ENCODE measurements around the gene NFASC. TPM values are rescaled to one million over a fixed set of nuclear protein-coding genes. Genes with fewer than 3 reads are reported as not detected.

NFASC gene
- total RNA-seq, 1 donor from 2014 or later = 0.05 TPM

DNA sequence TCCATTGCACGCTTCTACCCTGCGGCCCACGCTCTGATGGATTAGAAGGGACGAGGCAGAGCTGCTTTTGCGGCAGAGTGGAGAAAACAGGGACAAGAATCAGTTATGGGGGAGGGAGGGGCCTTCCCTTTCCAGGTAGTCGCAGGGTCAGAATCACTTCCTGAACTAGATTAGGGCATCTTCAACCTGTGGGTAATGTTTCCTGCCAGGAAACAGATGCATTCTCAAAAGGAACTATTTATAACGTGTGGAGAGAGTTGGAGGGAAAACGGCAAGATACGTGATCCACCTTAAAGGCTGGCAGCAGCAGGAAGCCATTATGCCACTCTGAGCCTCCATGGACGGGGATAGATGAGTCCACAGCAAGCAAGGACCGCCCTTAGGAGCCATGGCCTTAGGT lies 112.5 kb downstream of the NFASC start:
- DNase-seq (ENCODE audit: low read depth) = no peak

DNA sequence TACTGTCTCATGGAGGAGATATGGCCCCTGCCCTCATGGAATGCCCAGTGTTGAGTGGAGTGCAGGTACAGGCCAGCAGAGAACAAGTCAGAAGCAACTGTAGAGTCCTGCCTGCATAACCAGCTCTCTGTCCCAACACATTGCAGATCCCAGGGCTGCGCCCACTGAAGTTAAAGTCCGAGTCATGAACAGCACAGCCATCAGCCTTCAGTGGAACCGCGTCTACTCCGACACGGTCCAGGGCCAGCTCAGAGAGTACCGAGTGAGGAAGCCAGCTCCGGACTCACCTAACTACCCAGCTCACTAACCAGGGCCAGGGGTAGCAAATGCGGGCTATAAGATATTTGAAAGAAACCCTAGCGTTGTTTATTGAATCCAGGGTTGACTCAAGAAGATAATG lies 113.2 kb downstream of the NFASC start:
- no peak for DNase-seq (ENCODE audit: low read depth)

DNA sequence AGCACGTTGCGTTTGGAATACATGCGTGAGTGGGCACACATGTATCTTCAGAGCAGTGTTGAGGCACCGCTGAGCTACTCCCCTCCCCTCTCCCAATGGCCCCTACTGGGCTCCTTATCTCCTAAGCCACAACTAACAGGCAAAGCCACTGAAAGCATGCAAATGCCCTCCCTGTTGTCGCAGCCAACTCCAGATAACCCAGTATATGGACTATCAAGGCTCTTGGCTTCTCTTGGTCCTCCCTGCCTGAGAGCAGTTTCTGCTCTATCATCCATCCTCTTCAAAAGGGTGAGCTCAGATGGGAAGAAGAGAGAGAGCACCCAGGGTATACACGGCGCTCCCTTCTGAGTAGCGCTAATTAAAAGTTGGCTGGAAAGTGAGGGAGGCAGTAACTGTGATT lies 113.8 kb downstream of the NFASC start:
- no peak for DNase-seq (ENCODE audit: low read depth)

DNA sequence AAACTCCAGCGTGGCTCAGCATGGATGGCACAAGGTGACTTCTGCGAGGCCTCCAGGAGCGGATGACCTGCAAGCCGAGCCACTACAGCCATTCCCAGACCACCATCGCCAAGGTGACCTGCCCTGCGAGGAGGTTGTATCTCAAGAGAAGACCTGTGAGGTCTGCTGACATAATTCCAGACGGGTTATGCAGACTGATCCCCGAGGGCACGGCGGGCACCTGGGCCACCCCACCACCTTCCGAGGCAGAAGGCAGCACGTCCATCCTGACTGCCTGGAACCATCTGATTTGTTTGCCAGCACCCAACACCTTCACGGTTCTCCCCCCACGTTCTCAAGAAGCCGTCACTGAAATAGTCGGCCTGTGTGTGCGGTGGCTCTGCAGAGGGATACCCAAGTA lies 115.5 kb downstream of the NFASC start:
- DNase-seq (ENCODE audit: low read depth) = no peak

DNA sequence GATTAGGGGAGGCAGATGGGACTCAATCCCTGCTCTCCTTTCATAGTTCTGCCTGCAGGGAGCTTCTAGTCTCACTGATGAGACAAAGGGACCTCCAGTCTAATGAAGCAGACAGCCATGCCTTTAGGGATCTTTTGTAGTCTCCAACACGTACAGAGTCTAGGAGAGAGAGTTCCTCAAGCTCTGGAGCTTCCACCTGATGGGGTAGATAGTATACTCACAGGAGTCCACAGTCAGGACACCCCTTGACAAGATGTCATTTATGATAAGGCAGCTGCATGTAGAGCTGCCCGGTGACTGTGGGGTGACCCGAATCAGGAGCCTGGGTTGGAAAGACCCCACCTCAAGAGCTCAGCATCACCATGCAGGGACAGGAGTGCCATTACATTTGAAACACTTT lies 117.0 kb downstream of the NFASC start:
- no peak for DNase-seq (ENCODE audit: low read depth)

DNA sequence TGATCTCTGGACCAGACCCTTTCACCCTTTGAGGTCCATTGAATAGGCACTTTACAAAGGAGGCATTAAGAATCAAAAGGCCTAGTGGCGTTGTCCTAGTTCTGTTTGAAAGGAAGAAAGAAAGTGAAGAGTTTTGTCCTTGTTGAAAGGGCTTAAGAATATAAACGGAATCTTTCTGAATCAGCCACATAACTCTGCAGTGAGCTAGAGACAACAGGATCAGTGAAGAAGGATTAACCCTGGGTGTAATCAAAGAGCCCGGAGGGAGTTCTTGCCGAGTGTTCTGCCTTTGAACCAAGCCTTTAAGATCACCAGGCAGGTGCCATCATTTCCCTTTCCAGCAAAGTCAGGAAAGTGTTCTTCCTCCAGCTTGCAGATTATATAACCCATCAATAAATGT lies 117.5 kb downstream of the NFASC start:
- DNase-seq (ENCODE audit: low read depth) = no peak

DNA sequence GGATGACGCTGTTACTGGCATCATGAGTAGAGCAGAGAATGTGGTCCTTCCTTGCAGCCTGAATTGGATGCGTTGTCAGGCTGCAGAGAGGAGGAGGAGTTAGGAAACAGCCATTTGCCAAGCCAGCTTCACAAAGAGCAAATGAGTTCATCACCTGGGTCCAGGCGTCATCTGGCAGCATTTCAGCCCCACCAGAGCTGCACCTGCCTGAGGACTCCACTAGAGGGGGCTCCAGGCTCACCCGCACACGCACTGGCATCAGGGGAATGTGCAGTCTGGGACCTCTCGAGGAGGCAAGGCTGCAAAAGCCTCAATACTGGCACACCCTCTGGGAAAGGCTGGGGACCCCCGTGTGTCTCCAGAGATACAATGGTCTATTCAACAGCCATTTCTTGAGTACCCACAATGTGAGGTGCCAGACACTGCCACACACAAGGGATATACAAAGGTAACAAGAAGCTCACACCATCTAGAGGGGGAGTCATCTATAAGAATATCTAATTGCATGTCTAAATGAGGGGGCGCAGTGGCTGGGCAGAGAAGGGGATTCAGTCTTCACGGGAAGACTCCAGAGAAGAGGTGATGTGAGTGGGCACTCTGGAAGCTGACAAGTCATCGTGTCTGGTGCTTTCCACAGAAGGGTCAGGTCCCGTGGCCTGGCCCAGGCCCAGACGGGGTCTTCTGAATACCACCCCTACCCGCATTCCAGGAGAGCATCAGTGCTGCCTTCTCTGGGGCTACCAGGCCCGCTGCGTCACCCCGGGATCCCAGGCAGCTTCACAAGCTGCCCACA lies 118.8 kb downstream of the NFASC start:
- DNase-seq (ENCODE audit: low read depth) = peak; percentile 53

DNA sequence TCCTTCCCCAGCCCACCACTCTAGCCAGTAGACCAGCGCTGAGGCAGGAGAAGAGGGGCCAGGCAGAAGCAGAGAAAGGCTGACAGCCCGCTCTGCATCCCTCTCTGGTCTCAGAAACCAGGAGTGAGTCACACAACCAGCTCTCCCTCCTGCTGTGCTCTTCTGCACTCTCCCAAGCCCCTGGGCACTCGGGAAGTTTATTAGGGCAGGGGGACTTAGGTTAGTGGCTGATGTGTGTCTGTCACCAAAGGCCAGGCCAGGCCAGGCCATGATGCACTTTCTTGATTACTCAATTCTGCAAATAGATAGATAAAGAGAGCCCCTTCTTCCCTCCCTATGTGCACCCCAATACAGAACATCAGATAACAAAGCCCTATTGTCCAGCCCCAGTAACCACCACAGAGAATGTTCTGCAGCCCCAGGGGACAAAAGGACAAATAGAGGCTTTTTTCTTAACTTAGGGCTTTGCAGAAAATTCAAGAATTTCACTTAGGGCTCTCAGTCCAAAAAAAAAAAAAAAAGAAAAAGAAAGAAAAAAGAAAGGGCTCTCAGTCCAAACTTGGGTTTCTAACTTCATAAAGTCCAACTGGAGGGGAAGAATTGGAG lies 119.5 kb downstream of the NFASC start:
- DNase-seq (ENCODE audit: low read depth) = no peak

DNA sequence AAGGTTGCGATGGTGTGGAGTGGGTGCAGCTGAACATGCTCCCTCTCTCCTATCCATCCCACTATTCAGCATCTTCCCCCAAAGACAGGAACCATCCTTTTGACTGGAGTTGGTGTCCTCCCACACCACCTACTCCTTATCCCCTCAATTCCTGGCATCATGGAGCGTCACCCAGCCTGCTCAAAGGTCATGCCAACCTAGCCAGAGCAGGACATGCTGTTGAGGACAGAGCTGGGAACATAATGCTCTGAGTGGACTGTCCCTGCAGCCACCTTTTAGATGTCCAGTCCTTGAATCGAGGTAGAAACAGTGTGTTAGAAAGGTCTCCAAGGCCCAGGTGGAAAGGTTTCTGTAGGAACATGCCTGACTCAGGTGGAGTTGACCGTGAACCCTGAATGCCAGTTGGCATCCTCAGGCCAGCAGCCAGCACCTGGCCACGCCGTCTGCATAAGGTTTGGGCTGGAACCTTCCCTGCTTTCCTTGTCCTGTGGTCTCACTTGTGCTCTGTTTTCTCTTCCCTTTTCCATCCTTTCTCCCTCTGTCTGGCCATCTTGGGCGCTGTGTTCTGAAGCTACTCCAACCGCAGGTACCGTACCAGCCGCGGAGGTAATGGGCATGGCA lies 120.2 kb downstream of the NFASC start:
- no peak for DNase-seq (ENCODE audit: low read depth)

DNA sequence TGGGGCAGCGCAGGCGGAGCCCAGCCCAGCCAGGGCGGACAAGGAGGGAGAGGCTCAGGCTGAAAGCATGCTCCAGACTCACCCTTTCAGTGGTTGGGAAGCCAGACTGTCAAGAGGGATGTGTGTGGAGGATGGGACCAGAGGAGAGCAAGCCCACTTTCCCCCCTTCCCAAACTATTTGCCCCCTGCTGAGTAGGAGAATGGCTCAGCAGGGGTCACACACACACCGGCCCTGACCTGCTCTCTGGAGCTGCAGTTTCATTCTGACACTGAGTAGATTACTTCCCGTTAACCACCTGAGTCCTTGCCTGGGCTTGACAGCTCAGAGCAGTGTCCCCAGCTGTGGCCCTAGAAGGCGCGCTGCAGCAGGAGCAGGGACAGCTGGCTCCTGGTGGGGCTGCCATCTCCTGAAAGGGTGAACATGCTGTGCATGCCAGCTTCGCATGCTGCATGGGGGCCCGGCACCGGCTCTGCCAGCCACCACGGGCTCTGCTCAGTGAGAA lies 120.7 kb downstream of the NFASC start:
- DNase-seq (ENCODE audit: low read depth) = no peak

DNA sequence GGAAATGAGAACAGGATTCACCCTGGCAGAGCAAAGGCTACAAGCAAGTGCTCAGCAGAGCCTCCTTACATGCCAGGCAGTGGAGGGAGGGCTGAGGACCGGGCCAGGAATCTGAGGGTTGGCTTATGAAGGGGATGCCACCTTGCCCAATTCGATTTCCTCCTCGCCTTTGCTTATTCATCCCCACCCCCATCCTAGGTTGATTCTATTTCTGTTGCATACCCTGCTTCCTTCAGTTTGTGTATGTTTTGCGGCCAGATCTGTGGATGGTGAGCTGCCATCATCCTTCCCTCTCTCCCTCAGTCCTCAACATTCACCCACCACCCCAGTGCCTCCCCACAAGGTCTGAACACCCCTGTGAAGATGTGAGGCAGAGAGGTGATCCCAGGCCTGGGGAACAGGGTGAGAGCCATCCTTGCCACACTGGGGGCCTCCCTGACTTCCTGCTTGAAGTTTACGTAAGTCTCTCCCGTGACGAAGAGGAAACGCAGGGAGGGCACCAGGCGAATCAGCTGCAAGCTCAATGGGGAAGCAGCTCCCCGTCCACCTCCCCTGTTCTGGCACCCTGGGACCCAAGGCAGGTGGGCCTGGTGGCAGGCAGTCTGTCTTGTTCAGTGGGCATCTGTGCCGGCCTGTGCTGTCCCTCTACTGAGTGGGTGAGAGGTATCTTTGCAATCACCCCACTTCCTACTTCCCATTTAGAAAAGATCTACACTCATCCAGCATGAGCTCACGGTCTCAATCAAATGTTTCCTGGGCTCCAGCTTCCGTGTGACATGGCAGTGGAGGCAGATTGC lies 121.7 kb downstream of the NFASC start:
- no peak for DNase-seq (ENCODE audit: low read depth)

DNA sequence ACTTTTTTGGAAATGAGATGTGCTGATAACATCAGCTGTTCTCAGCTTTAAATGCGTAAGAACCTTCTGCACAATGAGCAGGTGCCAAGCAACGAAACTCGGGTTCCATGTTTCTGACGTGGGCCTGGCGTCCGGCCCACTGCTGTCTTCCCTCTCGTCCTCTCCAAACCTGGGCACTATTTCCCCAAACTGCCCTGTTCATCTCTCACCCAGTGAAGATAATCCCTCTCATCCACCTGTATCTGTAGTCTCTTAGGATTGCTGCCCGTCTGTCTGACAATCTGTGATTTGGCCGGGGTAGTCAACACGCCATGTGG lies 122.3 kb downstream of the NFASC start:
- no peak for DNase-seq (ENCODE audit: low read depth)

DNA sequence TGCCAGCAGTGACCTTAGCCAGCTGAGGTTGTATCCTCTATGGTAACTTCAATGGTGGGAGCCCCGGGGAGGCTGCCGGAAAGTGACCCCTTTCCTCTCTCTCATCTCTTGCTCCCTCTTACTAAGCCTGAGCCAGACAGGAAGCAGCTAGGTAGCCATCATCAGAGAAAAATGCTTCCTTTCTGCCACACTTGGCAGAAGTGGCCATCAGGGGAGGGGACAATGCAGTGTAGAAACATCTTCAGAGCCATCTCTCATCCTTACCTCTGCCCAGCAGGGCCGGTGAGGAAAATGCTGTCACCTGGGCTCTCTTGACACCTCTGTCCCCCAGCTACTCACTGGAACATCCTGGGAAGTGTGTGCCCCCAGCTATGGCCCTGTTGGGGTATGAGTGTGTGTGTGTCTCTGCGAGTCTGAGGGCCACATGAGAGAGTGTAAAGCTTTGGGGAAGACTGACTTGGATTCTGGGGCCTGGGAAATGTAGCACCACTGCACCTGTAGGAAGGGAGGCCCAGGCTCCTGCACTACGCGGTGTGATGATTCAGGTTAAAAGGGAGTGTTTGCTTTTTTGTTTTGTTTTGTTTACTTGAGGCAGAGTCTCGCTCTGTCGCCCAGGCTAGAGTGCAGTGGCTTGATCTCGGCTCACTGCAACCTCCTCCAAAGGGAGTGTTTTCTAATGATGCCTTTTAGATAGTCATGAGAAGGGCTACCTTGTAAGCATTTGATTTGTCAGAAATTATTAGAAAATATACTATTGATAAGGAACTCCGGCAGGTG lies 123.6 kb downstream of the NFASC start:
- no peak for DNase-seq (ENCODE audit: low read depth)

DNA sequence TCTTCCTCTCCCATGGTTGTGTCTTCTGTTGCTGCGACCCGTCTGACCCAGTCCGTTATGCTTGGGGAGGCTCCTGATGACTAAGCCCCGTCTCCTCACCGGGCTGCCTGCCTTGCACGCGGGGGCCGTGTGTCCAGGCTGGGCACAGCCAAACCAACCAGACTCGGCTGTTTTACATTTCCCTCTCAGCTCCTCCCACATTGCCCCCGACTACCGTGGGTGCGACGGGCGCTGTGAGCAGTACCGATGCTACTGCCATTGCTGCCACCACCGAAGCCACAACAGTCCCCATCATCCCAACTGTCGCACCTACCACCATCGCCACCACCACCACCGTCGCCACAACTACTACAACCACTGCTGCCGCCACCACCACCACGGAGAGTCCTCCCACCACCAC lies 126.3 kb downstream of the NFASC start:
- DNase-seq (ENCODE audit: low read depth) = no peak

DNA sequence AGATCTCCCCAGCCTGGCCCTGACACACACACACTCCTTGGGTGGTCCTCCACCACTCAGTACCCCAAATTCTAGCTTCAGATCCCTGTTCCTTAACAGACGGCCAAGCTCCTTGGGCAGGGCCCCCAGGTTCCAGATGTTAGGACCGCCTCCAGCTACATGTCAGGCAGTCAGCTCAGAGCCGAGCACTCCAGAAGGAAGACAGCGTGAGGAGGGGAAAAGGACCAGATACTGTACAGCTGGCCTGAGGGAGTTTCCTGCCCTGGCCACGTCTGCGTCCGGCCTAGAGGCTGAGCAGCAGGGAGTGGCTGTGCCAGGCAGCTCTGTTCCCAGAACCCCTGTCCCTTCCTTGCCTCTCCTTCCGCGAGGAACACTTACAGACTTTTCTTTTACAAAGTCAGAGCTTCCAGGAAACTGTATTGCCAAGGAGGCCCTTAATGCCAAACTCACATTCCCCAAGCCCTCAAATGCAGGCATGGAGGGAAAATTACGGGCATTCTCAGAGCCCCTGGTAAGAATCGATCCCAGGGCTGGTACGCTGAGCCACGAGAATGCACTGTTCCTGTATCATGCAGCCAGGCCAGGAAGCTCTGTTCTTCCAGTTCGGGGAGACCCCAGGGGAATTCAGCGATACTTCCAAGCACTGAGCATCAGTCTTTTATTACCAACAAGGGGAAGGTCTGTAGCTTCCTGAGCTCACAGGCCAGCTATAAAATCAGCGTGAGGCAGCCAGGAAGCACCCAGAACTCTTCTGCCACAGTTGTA lies 127.1 kb downstream of the NFASC start:
- no peak for DNase-seq (ENCODE audit: low read depth)

DNA sequence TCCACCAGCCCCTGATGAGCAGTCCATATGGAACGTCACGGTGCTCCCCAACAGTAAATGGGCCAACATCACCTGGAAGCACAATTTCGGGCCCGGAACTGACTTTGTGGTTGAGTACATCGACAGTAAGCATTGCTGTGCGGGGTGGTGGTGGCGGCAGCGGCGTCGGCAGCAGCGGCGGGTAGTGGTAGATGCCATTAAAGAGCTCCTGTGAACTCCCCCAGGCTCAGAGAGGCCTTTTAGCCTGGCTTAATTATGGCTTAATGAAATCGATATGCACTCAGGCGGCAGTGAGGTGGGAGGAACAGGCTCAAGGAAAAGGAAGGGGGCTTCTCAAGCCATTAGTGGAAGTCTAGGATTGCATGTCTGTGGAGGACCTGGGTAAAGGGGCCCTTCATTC lies 130.5 kb downstream of the NFASC start:
- no peak for DNase-seq (ENCODE audit: low read depth)

DNA sequence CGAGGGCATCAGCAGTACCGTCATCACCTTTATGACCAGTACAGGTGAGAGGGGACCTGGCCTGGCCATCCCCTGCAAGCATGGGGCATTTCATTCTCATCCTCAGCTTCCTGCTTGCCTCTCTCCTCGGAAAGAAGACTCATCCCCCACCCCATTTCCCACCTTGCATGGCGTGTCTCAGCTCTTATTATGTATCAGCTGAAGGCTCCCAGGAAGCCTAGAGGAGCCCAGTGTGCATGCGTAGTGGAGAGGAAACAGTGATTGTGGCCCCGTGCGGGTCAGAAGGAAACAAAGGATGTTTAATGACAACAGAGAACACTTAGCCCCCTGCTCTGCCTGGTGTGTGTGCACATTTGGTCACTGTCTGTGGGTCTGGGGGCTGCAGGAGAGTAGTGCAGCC lies 132.0 kb downstream of the NFASC start:
- no peak for DNase-seq (ENCODE audit: low read depth)

DNA sequence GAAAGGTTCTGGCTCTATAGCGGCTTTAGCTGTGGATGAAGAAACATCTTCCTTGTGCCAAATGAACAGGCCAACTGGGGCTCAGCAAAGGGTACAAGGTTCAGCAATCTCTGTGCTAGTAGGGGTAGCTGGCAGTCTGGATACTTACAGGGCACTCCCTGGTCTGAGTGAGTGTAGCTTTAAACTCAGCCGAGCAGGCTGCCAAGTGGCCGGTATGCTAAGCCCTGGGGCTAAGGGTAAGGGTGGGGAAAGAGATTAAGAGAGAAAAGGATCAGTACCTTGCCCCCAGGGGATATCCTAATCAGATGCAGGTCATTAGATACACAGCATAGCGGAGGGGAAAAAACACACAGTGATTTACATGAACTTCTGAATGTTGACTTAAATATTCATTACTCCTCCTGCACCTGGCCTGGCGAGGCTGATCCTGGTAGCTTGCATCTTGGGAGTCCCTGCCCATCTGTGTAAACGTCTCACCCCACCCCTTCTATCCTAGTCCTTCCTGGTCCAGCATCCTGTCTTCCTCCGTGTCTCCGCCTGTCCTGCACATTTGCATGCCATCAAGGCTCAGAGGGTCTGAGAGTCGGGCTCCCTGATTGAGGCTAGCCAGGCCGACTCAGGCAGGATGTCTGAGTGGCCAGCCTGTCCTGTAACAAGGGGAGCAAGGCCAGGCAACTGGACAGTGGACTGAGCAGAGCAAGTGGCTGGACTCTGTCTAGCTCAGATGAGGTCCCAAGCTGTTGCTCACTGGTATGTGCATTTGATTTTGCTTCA lies 132.9 kb downstream of the NFASC start:
- no peak for DNase-seq (ENCODE audit: low read depth)

DNA sequence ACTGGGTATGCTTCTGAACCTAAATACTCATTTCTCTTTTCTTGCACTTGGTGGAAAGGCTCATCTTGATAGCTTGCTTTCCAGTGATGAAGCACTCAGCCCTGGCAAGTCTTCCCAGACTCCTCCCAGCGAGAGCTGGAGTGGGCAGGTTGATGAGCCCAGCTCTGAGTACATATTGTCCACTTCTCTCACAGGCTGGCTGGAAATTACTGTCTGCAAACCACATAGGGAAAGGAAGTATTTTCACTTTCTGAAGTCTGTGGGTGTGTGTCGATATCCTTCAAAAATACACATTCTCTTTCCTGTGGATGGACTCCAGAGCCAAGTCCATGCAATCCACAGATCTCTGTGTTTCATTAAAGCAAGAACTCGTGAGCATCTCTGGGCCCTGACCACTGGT lies 133.7 kb downstream of the NFASC start:
- no peak for DNase-seq (ENCODE audit: low read depth)

DNA sequence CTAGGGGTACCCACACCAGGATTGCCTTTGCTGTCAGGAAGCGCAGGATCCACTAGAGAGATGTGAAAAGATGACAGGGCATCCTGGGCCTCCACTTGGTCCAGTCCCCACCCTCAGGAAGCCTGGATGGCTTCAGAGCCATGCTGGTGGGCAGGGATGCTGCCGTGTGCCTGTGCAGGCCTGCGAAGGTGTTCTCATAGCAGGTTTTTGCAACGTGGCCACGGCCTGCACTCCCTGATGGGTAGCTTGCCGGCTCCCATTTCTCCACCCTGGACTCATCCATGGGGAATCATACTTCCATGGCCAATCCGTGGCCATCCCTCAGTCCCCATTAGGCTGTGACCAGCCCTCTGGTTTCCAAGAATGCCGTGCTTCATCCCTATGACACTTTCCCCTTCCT lies 138.2 kb downstream of the NFASC start:
- DNase-seq (ENCODE audit: low read depth) = no peak

Measured in renal cortical epithelial cell (primary cell).